PC-9 (cell line): ENCODE data around the gene PCDHGB7. TPM values are rescaled to one million over a fixed set of nuclear protein-coding genes. Genes with fewer than 3 reads are reported as not detected.
"Not testable (repeated sequence)": the region's sequence is repeated elsewhere in the genome, so short reads cannot be mapped to it uniquely, and the experiment has no call there.

Experiments
- BruUV-seq: library from RNA; stranded (reverse); fragments of 400-500 nt; replicated peaks from 2 replicates; lab custom pipeline; 2021; lab: Mats Ljungman, UMichigan
- CTCF ChIA-PET: fragments of 300-600 bp; sonication (Branson Sonifier 250); formaldehyde crosslinking; loops from one replicate; lab custom pipeline; 2022; ENCODE audit warnings: antibody characterized with exemption; lab: Charles Lee
- POLR2A ChIA-PET: fragments of 300-600 bp; sonication (Branson Sonifier 250); formaldehyde crosslinking; loops from one replicate; lab custom pipeline; 2022; ENCODE audit warnings: antibody characterized with exemption; ENCODE audit not compliant: unreplicated experiment; lab: Charles Lee
- DNase-seq, 2 experiments: peaks; one replicate each; pipeline versions ENCODE4 v3.0.0 to v3.0.0-alpha.2; 2015 to 2022; ENCODE audit warnings: mixed read lengths in 1 of 2
- H2AFZ ChIP-seq: fragments of 200-600 bp; sonication (generic); 2 replicates; pipeline ENCODE4 v1.8.1; 2017; ENCODE audit warnings: antibody characterized with exemption
- H3F3A ChIP-seq: fragments of 200-600 bp; sonication (generic); 2 replicates; pipeline ENCODE4 v1.8.1; 2017; ENCODE audit warnings: antibody characterized with exemption, mild to moderate bottlenecking, low read depth; ENCODE audit not compliant: insufficient read depth
- H3K27ac ChIP-seq: fragments of 200-600 bp; sonication (generic); 2 replicates; pipeline ENCODE4 v1.6.1; 2016; ENCODE audit warnings: mixed run types
- H3K27me3 ChIP-seq: fragments of 200-600 bp; sonication (generic); 2 replicates; pipeline ENCODE4 v1.6.1; 2016; ENCODE audit warnings: low read depth, mixed run types; ENCODE audit not compliant: insufficient read depth
- H3K36me3 ChIP-seq: fragments of 200-600 bp; sonication (generic); 2 replicates; pipeline ENCODE4 v1.6.1; 2016; ENCODE audit warnings: low read depth, mixed run types
- H3K4me1 ChIP-seq: fragments of 200-600 bp; sonication (generic); replicated peaks from 2 replicates; pipeline ENCODE4 v1.6.1; 2016; ENCODE audit warnings: mixed run types; ENCODE audit not compliant: insufficient read depth
- H3K4me2 ChIP-seq: fragments of 200-600 bp; sonication (generic); 2 replicates; pipeline ENCODE4 v1.6.1; 2017; ENCODE audit warnings: mixed run types
- H3K4me3 ChIP-seq: fragments of 200-600 bp; sonication (generic); 2 replicates; pipeline ENCODE4 v1.6.1; 2016; ENCODE audit warnings: mixed run types
- H3K79me2 ChIP-seq: fragments of 200-600 bp; sonication (generic); 2 replicates; pipeline ENCODE4 v1.6.1; 2017; ENCODE audit warnings: low read depth, mixed run types
- H3K9me2 ChIP-seq: fragments of 200-600 bp; sonication (generic); 2 replicates; pipeline ENCODE4 v1.8.1; 2017; ENCODE audit warnings: mild to moderate bottlenecking; ENCODE audit not compliant: insufficient read depth
- H3K9me3 ChIP-seq: fragments of 200-600 bp; sonication (generic); 2 replicates; pipeline ENCODE4 v1.8.1; 2016; ENCODE audit warnings: low read depth; ENCODE audit not compliant: insufficient read depth
- H4K20me1 ChIP-seq: fragments of 200-600 bp; sonication (generic); 2 replicates; pipeline ENCODE4 v1.8.1; 2017; ENCODE audit not compliant: insufficient read depth
- CTCF ChIP-seq: fragments of 200-600 bp; sonication (generic); conservative IDR thresholded peaks from 2 replicates; pipeline ENCODE4 v1.6.1; 2017; ENCODE audit warnings: mixed run types, antibody characterized with exemption, mild to moderate bottlenecking, moderate library complexity
- EZH2 ChIP-seq: fragments of 200-600 bp; sonication (generic); IDR thresholded peaks from 2 replicates; pipeline ENCODE4 v1.8.0; 2017; ENCODE audit warnings: antibody characterized with exemption, low read depth
- intact Hi-C: fragments of 100-400 bp; cut with micrococcal nuclease; formaldehyde crosslinking; loops from one replicate; pipeline ENCODE4 v1.10.0; 2022; ENCODE audit not compliant: unreplicated experiment
- total RNA-seq: library from RNA; stranded (reverse); gene quantifications from 2 replicates; pipeline ENCODE4 v1.2.3, GENCODE V29; 2021

PCDHGB7 gene
- total RNA-seq, 1 experiment from 2014 or later = 0.17 TPM

DNA sequence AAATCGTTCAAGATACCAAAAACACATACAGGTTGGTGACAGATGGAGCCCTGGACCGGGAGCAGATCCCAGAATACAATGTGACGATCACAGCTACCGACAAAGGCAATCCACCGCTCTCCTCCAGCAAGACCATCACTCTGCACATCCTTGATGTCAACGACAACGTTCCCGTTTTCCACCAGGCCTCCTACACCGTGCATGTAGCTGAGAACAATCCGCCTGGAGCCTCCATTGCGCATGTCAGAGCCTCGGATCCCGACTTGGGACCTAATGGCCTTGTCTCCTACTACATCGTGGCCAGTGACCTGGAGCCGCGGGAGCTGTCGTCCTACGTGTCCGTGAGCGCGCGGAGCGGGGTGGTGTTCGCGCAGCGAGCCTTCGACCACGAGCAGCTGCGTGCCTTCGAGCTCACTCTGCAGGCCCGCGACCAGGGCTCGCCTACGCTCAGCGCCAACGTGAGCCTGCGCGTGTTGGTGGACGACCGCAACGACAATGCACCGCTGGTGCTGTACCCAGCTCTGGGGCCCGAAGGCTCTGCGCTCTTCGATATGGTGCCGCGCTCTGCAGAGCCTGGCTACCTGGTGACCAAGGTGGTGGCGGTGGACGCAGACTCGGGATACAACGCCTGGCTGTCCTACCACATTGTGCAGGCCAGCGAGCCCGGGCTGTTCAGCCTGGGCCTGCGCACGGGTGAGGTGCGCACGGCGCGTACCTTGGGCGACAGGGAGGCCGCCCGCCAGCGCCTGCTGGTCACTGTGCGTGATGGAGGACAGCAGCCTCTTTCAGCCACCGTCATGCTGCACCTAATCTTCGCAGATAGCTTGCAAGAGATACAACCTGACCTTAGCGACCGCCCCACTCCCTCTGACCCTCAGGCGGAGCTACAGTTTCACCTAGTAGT lies 45.7 kb upstream of the PCDHGB7 start:
- CTCF ChIA-PET = interaction anchor here (0.9 kb wide), 1 partner anchor 277 kb away, joined by 3 read pairs; the partner anchor contains the start of gene PCDHB2
- Histone ChIP-seq H3F3A (no peaks in the 10 kb centered on the region), H3K9me3 (peaks cover 5% of the 10 kb centered on the region; the same call in 1 of the 2 replicates), H3K27me3 (peaks cover 36% of the 10 kb centered on the region; the same call in 1 of the 2 replicates), H3K9me2 (no peaks in the 10 kb centered on the region), H3K4me3 (no peak overlapping the region), H3K27ac (no peak overlapping the region), H2AFZ (no peak overlapping the region), H3K4me1 (no peaks in the 10 kb centered on the region), H3K36me3 (no peaks in the 10 kb centered on the region), H3K79me2 (no peaks in the 10 kb centered on the region), H3K4me2 (no peak overlapping the region), H4K20me1 (no peaks in the 10 kb centered on the region)
- BruUV-seq = no TSS peak
- intact Hi-C loops = no loop called here
- no peak for TF ChIP-seq CTCF
- TF ChIP-seq EZH2 = no peak
- no peak for DNase-seq
- POLR2A ChIA-PET = no interaction called here

DNA sequence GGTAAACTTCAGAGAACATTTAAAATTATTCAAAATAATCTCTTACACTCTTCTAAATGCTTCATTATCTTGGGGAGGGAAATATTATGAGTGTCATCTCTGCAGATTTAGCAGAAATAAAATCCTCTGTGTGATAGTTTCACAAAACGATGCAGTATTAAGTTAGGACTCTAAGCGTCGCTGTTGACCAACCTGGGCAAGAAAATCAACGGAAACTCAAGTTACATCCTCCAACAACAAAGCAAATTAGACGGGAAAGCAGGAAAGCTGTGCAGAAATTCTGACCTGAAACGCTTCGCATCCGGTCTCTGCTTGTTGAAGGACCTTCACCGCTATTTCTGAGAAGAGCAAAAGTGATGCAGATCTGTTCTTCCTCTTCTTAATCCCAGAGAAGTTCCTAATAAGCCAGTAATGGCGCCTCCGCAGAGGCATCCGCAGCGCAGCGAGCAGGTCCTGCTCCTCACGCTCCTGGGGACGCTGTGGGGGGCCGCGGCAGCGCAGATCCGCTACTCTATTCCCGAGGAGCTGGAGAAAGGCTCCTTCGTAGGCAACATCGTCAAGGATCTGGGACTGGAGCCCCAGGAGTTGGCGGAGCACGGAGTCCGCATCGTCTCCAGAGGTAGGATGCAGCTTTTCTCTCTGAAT lies 43.7 kb upstream of the PCDHGB7 start, which contains the start of gene PCDHGA6:
Gene PCDHGA6 (plus strand): TSS at position 219 of the 645 bp plus-strand sequence. CDS start 193 bp downstream, at position 412.
- H4K20me1 ChIP-seq = no peaks in the 10 kb centered on the region
- H3F3A ChIP-seq = no peaks in the 10 kb centered on the region
- DNase-seq = no peak
- intact Hi-C loops = no loop called here
- POLR2A ChIA-PET = no interaction called here
- no peak within 1 kb of the TSS for H2AFZ ChIP-seq
- no peaks in the 10 kb centered on the region; the same call in 1 of the 2 replicates for H3K9me3 ChIP-seq
- no peaks in the 10 kb centered on the region for H3K9me2 ChIP-seq
- H3K4me3 ChIP-seq = no peak within 1 kb of the TSS
- no TSS peak for BruUV-seq
- no peaks in the 10 kb centered on the region for H3K79me2 ChIP-seq
- no peak within 1 kb of the TSS for H3K27ac ChIP-seq
- no peaks in the 10 kb centered on the region for H3K36me3 ChIP-seq
- CTCF ChIA-PET = interaction anchor here (1.0 kb wide), 1 partner anchor 192 kb away, joined by 3 read pairs; no protein-coding TSS in a partner anchor
- H3K4me2 ChIP-seq = no peak within 1 kb of the TSS
- H3K4me1 ChIP-seq = no peaks in the 10 kb centered on the region
- H3K27me3 ChIP-seq = peaks cover 28% of the 10 kb centered on the region; the same call in 1 of the 2 replicates
- TF ChIP-seq CTCF (peak; percentile 46; the same call in 1 of the 2 replicates), EZH2 (no peak)

DNA sequence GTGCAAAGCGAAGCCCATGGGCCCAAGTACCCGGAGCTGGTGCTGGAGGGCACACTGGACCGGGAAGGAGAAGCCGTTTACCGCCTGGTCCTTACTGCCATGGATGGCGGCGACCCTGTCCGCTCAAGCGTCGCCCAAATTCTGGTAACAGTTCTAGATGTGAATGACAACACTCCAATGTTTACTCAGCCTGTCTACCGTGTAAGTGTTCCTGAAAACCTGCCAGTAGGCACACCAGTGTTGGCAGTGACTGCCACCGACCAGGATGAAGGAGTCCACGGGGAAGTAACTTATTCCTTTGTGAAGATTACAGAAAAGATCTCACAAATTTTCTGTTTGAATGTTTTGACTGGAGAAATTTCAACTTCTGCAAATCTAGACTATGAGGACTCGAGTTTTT lies 42.9 kb upstream of the PCDHGB7 start:
- no peaks in the 10 kb centered on the region for H3K36me3 ChIP-seq
- no TSS peak for BruUV-seq
- no peaks in the 10 kb centered on the region for H3K4me1 ChIP-seq
- no peak overlapping the region for H3K4me3 ChIP-seq
- intact Hi-C loops = no loop called here
- no peak overlapping the region for H2AFZ ChIP-seq
- no peaks in the 10 kb centered on the region for H3K9me2 ChIP-seq
- H4K20me1 ChIP-seq = no peaks in the 10 kb centered on the region
- CTCF ChIA-PET = no interaction called here
- no peaks in the 10 kb centered on the region for H3K79me2 ChIP-seq
- no peak overlapping the region for H3K27ac ChIP-seq
- POLR2A ChIA-PET = no interaction called here
- no peaks in the 10 kb centered on the region for H3F3A ChIP-seq
- H3K9me3 ChIP-seq = no peaks in the 10 kb centered on the region; the same call in 1 of the 2 replicates
- peaks cover 24% of the 10 kb centered on the region; the same call in 1 of the 2 replicates for H3K27me3 ChIP-seq
- TF ChIP-seq EZH2 (no peak), CTCF (no peak)
- no peak overlapping the region for H3K4me2 ChIP-seq
- no peak for DNase-seq

DNA sequence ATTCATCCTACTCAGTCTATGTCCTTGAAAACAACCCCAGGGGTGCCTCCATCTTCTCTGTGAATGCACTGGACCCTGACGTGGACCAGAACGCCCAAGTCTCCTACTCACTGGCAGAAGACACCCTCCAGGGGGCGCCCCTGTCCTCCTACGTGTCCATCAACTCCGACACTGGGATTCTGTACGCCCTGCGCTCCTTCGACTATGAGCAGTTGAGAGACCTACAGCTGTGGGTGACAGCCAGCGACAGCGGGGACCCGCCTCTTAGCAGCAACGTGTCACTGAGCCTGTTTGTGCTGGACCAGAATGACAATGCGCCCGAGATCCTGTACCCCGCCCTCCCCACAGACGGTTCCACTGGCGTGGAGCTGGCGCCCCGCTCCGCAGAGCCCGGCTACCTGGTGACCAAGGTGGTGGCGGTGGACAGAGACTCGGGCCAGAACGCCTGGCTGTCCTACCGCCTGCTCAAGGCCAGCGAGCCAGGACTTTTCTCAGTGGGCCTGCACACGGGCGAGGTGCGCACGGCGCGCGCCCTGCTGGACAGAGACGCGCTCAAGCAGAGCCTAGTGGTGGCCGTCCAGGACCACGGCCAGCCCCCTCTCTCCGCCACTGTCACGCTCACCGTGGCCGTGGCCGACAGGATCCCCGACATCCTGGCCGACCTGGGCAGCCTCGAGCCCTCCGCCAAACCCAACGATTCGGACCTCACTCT lies 41.9 kb upstream of the PCDHGB7 start:
- H3F3A ChIP-seq, H3K4me3 ChIP-seq, H3K27ac ChIP-seq, POLR2A ChIA-PET, H3K4me2 ChIP-seq, H3K9me3 ChIP-seq, H2AFZ ChIP-seq, CTCF ChIA-PET, H3K79me2 ChIP-seq, BruUV-seq, H4K20me1 ChIP-seq, intact Hi-C loops, DNase-seq, H3K4me1 ChIP-seq, H3K9me2 ChIP-seq, H3K36me3 ChIP-seq: not testable (repeated sequence)
- H3K27me3 ChIP-seq = peaks cover 20% of the 10 kb centered on the region; the same call in 1 of the 2 replicates
